HL-60 (cell line): ENCODE measurements around the gene XPO1.
"Not testable (repeated sequence)": the region's sequence is repeated elsewhere in the genome, so short reads cannot be mapped to it uniquely, and the experiment has no call there.

Experiments used
- CTCF ChIP-seq: IDR thresholded peaks from one replicate; pipeline ENCODE4 v1.5.1; 2011; ENCODE audit warnings: low read length, control low read depth, inconsistent platforms; ENCODE audit not compliant: insufficient read depth
- GABPA ChIP-seq: IDR thresholded peaks from 2 replicates; pipeline ENCODE4 v1.6.1; 2012; ENCODE audit warnings: low read depth
- POLR2AphosphoS5 ChIP-seq: IDR thresholded peaks from 2 replicates; pipeline ENCODE4 v1.6.1; 2012; ENCODE audit warnings: low read depth
- TF ChIP-seq, protein P1 (sequence below): IDR thresholded peaks from 2 replicates; pipeline ENCODE4 v1.6.1; 2012; ENCODE audit warnings: low read depth; ENCODE audit not compliant: insufficient replicate concordance

- not testable (repeated sequence) for TF ChIP-seq CTCF, GABPA, POLR2AphosphoS5
- TF ChIP-seq, protein P1, sequence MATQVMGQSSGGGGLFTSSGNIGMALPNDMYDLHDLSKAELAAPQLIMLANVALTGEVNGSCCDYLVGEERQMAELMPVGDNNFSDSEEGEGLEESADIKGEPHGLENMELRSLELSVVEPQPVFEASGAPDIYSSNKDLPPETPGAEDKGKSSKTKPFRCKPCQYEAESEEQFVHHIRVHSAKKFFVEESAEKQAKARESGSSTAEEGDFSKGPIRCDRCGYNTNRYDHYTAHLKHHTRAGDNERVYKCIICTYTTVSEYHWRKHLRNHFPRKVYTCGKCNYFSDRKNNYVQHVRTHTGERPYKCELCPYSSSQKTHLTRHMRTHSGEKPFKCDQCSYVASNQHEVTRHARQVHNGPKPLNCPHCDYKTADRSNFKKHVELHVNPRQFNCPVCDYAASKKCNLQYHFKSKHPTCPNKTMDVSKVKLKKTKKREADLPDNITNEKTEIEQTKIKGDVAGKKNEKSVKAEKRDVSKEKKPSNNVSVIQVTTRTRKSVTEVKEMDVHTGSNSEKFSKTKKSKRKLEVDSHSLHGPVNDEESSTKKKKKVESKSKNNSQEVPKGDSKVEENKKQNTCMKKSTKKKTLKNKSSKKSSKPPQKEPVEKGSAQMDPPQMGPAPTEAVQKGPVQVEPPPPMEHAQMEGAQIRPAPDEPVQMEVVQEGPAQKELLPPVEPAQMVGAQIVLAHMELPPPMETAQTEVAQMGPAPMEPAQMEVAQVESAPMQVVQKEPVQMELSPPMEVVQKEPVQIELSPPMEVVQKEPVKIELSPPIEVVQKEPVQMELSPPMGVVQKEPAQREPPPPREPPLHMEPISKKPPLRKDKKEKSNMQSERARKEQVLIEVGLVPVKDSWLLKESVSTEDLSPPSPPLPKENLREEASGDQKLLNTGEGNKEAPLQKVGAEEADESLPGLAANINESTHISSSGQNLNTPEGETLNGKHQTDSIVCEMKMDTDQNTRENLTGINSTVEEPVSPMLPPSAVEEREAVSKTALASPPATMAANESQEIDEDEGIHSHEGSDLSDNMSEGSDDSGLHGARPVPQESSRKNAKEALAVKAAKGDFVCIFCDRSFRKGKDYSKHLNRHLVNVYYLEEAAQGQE, result not testable (repeated sequence)
Observed at GRCh38 chr2:61454972-61455371, 83.2 kb downstream of the XPO1 start.
